SK-N-SH treated with all-trans-retinoic acid at 6 μM for 48 hours (cell line): ENCODE results near the gene SIN3B.

Experiments
- ATAC-seq: fragments of 200-7000 bp; cut with Tn5 transposase; 3 replicates; pipeline ENCODE4 v1.9.1; 2020; ENCODE audit warnings: mild to moderate bottlenecking, moderate library complexity
- ARNTL ChIP-seq: fragments of 450-650 bp; formaldehyde crosslinking; IDR thresholded peaks from 2 replicates; pipeline ENCODE4 v1.5.0; 2020; ENCODE audit warnings: low read depth, mild to moderate bottlenecking, moderate library complexity, borderline replicate concordance
- CREB5 ChIP-seq: fragments of 250-450 bp; sonication (Bioruptor Pico); IDR thresholded peaks from 2 replicates; pipeline ENCODE4 v1.5.1; 2020; ENCODE audit warnings: low read depth, mild to moderate bottlenecking, moderate library complexity
- CSDC2 ChIP-seq: fragments of 250-450 bp; sonication (Bioruptor Pico); IDR thresholded peaks from 2 replicates; pipeline ENCODE4 v1.5.0; 2020; ENCODE audit warnings: mild to moderate bottlenecking, moderate library complexity
- GLIS3 ChIP-seq: fragments of 250-450 bp; sonication (Bioruptor Pico); IDR thresholded peaks from 2 replicates; pipeline ENCODE4 v1.5.0; 2020; ENCODE audit warnings: mild to moderate bottlenecking, moderate library complexity
- OSR1 ChIP-seq: fragments of 250-450 bp; sonication (Bioruptor Pico); IDR thresholded peaks from 2 replicates; pipeline ENCODE4 v1.8.0; 2022; ENCODE audit warnings: moderate library complexity, mild to moderate bottlenecking, inconsistent platforms
- PATZ1 ChIP-seq: fragments of 250-450 bp; sonication (Bioruptor Pico); IDR thresholded peaks from 2 replicates; pipeline ENCODE4 v1.8.0; 2020; ENCODE audit warnings: mild to moderate bottlenecking, moderate library complexity, borderline replicate concordance
- PPARA ChIP-seq: fragments of 250-450 bp; sonication (Bioruptor Pico); IDR thresholded peaks from 2 replicates; pipeline ENCODE4 v1.5.0; 2020; ENCODE audit warnings: mild to moderate bottlenecking, borderline replicate concordance
- RARB ChIP-seq: fragments of 250-450 bp; sonication (Bioruptor Pico); IDR thresholded peaks from 2 replicates; pipeline ENCODE4 v1.8.0; 2021; ENCODE audit warnings: mild to moderate bottlenecking, moderate library complexity
- SNAI2 ChIP-seq: fragments of 250-450 bp; sonication (Bioruptor Pico); IDR thresholded peaks from 2 replicates; pipeline ENCODE4 v1.5.0; 2020; ENCODE audit warnings: mild to moderate bottlenecking, moderate library complexity
- TCF4 ChIP-seq: fragments of 250-450 bp; sonication (Bioruptor Pico); IDR thresholded peaks from 2 replicates; pipeline ENCODE4 v1.8.0; 2021; ENCODE audit warnings: mild to moderate bottlenecking, moderate library complexity, borderline replicate concordance
- TOX ChIP-seq: fragments of 250-450 bp; sonication (Bioruptor Pico); IDR thresholded peaks from 2 replicates; pipeline ENCODE4 v1.8.0; 2021; ENCODE audit warnings: mild to moderate bottlenecking, moderate library complexity, borderline replicate concordance
- TSHZ2 ChIP-seq: fragments of 250-450 bp; sonication (Bioruptor Pico); IDR thresholded peaks from 2 replicates; pipeline ENCODE4 v1.5.0; 2020; ENCODE audit warnings: mild to moderate bottlenecking, moderate library complexity
- ZC3H10 ChIP-seq: fragments of 250-450 bp; sonication (Bioruptor Pico); IDR thresholded peaks from 2 replicates; pipeline ENCODE4 v1.5.1; 2021; ENCODE audit warnings: mild to moderate bottlenecking, moderate library complexity
- ZFP3 ChIP-seq: fragments of 250-450 bp; sonication (Bioruptor Pico); IDR thresholded peaks from 2 replicates; pipeline ENCODE4 v1.5.0; 2020; ENCODE audit warnings: mild to moderate bottlenecking, moderate library complexity
- ZFP30 ChIP-seq: fragments of 450-650 bp; formaldehyde crosslinking; IDR thresholded peaks from 2 replicates; pipeline ENCODE4 v1.5.0; 2022; ENCODE audit warnings: mild to moderate bottlenecking, moderate library complexity
- ZNF70 ChIP-seq: fragments of 450-650 bp; formaldehyde crosslinking; IDR thresholded peaks from 2 replicates; pipeline ENCODE4 v1.5.0; 2020; ENCODE audit warnings: mild to moderate bottlenecking, moderate library complexity
- ZNF8 ChIP-seq: fragments of 450-650 bp; formaldehyde crosslinking; IDR thresholded peaks from 2 replicates; pipeline ENCODE4 v1.5.0; 2020; ENCODE audit warnings: mild to moderate bottlenecking, moderate library complexity
- TF ChIP-seq, protein P1 (sequence below): fragments of 250-450 bp; sonication (Bioruptor Pico); IDR thresholded peaks from 2 replicates; pipeline ENCODE4 v1.8.0; 2021; ENCODE audit warnings: low read depth, mild to moderate bottlenecking, moderate library complexity, borderline replicate concordance

SIN3B gene

GRCh38 chr19:16807549-16808284, 21.5 kb upstream of the SIN3B start (continued):
- TF ChIP-seq, protein P1, sequence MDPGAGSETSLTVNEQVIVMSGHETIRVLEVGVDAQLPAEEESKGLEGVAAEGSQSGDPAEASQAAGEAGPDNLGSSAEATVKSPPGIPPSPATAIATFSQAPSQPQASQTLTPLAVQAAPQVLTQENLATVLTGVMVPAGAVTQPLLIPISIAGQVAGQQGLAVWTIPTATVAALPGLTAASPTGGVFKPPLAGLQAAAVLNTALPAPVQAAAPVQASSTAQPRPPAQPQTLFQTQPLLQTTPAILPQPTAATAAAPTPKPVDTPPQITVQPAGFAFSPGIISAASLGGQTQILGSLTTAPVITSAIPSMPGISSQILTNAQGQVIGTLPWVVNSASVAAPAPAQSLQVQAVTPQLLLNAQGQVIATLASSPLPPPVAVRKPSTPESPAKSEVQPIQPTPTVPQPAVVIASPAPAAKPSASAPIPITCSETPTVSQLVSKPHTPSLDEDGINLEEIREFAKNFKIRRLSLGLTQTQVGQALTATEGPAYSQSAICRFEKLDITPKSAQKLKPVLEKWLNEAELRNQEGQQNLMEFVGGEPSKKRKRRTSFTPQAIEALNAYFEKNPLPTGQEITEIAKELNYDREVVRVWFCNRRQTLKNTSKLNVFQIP: no peak
- TF ChIP-seq ZC3H10 (CRISPR knock-in tag): no peak
- TF ChIP-seq OSR1 (CRISPR knock-in tag): no peak
- no peak for TF ChIP-seq GLIS3 (CRISPR knock-in tag)
- no peak for TF ChIP-seq ZNF70

GRCh38 chr19:16814526-16815100, 14.6 kb upstream of the SIN3B start:
- ATAC-seq: no peak
- TF ChIP-seq PATZ1 (CRISPR knock-in tag) (no peak), OSR1 (CRISPR knock-in tag) (no peak), ZFP30 (no peak), TSHZ2 (no peak), ZC3H10 (CRISPR knock-in tag) (no peak)
- TF ChIP-seq, all 23 proteins: peak for 0

DNA sequence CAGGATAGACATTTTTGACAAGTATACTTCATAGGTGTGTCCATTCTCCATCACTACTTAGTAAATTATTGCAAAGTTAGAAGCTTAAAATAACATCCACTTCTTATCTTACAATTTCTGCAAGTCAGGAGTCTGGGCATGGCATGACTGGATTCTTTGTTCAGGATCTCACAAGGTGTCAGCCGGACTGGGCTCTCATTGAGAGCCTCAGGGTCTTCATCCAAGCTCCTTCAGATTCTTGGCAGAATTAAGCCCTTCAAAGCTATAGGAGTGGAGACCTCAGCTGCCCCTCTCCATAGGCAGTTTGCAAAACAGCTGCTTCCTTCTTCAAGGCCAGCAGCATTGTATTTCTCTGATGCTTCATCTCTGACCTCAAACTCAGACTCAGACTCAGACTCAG, 9.1 kb upstream of the SIN3B start:
- no peak for ATAC-seq
- no peak for TF ChIP-seq PPARA
- no peak for TF ChIP-seq SNAI2
- TF ChIP-seq GLIS3 (CRISPR knock-in tag): no peak
- TF ChIP-seq ZFP3 (CRISPR knock-in tag): no peak
- TF ChIP-seq CSDC2 (CRISPR knock-in tag): no peak
- TF ChIP-seq TCF4 (CRISPR knock-in tag): no peak
- no peak for TF ChIP-seq RARB (CRISPR knock-in tag)
- TF ChIP-seq OSR1 (CRISPR knock-in tag): no peak
- TF ChIP-seq ZNF8 (CRISPR knock-in tag): no peak
- no peak for TF ChIP-seq ARNTL (CRISPR knock-in tag)
- no peak for TF ChIP-seq TSHZ2
- no peak for TF ChIP-seq CREB5
- no peak for TF ChIP-seq TOX (CRISPR knock-in tag)
